A673 (cell line): ENCODE measurements around the gene MMP24.

Experiments used
- CTCF ChIP-seq: fragments of 300-800, 200-600 bp; sonication (generic); conservative IDR thresholded peaks from 2 replicates; pipeline ENCODE4 v1.5.1; 2017; ENCODE audit warnings: low read depth, mild to moderate bottlenecking, antibody characterized with exemption, low read length, moderate library complexity, mixed read lengths
- EZH2 ChIP-seq: fragments of 200-600 bp; sonication (generic); IDR thresholded peaks from 2 replicates; pipeline ENCODE4 v1.6.1; 2017; ENCODE audit warnings: borderline replicate concordance, low read depth, mild to moderate bottlenecking, mixed read lengths, antibody characterized with exemption, low read length; ENCODE audit not compliant: poor library complexity, severe bottlenecking

- TF ChIP-seq CTCF: no peak
- no peak for TF ChIP-seq EZH2
Measured at GRCh38 chr20:35293303-35294292, 67.1 kb downstream of the MMP24 start.
